Calu3 (cell line): ENCODE measurements around the gene DQX1. TPM values are rescaled to one million over a fixed set of nuclear protein-coding genes. Genes with fewer than 3 reads are reported as not detected.
A peak's percentile ranks its signal among the peaks of the same experiment; 100 is the strongest.

ENCODE experiments used
- BruUV-seq: library from RNA; stranded (reverse); fragments of 400-500 nt; replicated peaks from 2 replicates; lab custom pipeline; 2021; lab: Mats Ljungman, UMichigan
- CTCF ChIA-PET: fragments of 300-600 bp; sonication (Branson Sonifier 250); formaldehyde crosslinking; loops from one replicate; lab custom pipeline; 2022; ENCODE audit warnings: antibody characterized with exemption; lab: Charles Lee
- DNase-seq: peaks from one replicate; pipeline ENCODE4 v3.0.0; 2022
- H3K27ac Mint-ChIP-seq: one replicate; pipeline ENCODE4 v1.8.0; 2022; ENCODE audit warnings: mixed read lengths; ENCODE audit not compliant: unreplicated experiment
- H3K27me3 Mint-ChIP-seq: one replicate; pipeline ENCODE4 v1.8.0; 2022; ENCODE audit warnings: mixed read lengths; ENCODE audit not compliant: unreplicated experiment
- H3K36me3 Mint-ChIP-seq: one replicate; pipeline ENCODE4 v1.8.0; 2022; ENCODE audit warnings: mild to moderate bottlenecking, moderate library complexity, mixed read lengths; ENCODE audit not compliant: insufficient read depth, unreplicated experiment
- H3K4me1 Mint-ChIP-seq: one replicate; pipeline ENCODE4 v1.8.0; 2022; ENCODE audit warnings: mild to moderate bottlenecking, low read depth, mixed read lengths; ENCODE audit not compliant: unreplicated experiment
- H3K4me3 Mint-ChIP-seq: one replicate; pipeline ENCODE4 v1.8.0; 2022; ENCODE audit warnings: mild to moderate bottlenecking, low read depth, moderate library complexity, mixed read lengths; ENCODE audit not compliant: unreplicated experiment
- H3K9me3 Mint-ChIP-seq: one replicate; pipeline ENCODE4 v1.8.0; 2022; ENCODE audit warnings: low read depth, mixed read lengths; ENCODE audit not compliant: unreplicated experiment
- intact Hi-C: fragments of 100-400 bp; cut with micrococcal nuclease; formaldehyde crosslinking; loops from one replicate; pipeline ENCODE4 v1.10.0; 2022; ENCODE audit not compliant: unreplicated experiment
- total RNA-seq: library from RNA; stranded (reverse); gene quantifications from 2 replicates; pipeline ENCODE4 v1.2.3, GENCODE V29; 2022
- TF ChIP-seq, protein P1 (sequence below): fragments of 200-600 bp; IDR thresholded peaks from one replicate; pipeline ENCODE4 v1.8.0; 2022; ENCODE audit warnings: antibody characterized with exemption; ENCODE audit not compliant: unreplicated experiment

The DQX1 gene
- total RNA-seq, 1 experiment from 2014 or later, result 0.14 TPM

DNA sequence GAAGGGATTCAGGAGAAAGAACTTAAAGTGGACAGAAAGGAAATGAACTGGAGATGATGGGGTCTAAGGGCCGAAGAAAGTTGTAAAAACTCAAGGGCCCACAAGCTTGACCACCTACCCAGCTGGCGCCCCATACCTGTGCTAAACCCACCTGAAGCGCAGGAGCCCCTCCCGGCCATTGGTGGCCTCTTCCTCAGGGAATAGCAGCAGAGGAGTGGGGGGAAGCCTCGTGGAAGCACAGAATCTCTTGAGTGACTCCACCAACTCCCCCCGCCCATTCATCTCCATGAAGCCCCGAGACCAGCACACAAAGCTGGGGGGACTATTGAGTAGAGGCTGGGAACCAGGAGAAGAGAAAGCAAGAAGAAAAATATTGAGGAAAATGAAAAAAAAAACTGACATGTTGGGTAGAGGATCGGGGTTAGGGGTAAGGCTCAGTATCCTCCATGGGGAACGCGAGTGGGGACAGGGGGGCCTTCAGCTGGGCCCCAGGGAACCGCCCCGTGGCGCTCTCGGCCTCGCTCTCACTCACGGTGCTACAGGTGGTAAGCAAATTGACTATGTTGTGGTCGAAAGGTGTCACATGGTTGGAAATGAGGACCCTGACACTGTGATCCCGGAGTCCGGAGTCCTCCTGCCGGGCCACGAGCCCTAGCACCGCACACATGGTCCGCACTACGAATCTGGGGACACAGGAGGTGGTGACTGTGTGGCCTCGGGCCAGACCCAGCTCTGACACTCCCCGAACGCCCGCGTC is 2.7 kb upstream of the DQX1 start:
- H3K27me3 Mint-ChIP-seq, result no peaks in the 10 kb centered on the region
- H3K27ac Mint-ChIP-seq, result peak overlapping the region; percentile 93
- TF ChIP-seq, protein P1, sequence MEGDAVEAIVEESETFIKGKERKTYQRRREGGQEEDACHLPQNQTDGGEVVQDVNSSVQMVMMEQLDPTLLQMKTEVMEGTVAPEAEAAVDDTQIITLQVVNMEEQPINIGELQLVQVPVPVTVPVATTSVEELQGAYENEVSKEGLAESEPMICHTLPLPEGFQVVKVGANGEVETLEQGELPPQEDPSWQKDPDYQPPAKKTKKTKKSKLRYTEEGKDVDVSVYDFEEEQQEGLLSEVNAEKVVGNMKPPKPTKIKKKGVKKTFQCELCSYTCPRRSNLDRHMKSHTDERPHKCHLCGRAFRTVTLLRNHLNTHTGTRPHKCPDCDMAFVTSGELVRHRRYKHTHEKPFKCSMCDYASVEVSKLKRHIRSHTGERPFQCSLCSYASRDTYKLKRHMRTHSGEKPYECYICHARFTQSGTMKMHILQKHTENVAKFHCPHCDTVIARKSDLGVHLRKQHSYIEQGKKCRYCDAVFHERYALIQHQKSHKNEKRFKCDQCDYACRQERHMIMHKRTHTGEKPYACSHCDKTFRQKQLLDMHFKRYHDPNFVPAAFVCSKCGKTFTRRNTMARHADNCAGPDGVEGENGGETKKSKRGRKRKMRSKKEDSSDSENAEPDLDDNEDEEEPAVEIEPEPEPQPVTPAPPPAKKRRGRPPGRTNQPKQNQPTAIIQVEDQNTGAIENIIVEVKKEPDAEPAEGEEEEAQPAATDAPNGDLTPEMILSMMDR, result no peak
- CTCF ChIA-PET, result interaction anchor here (0.5 to 1.3 kb wide), 3 partner anchors 22 to 194 kb away, joined by 3 read pairs; no protein-coding TSS in a partner anchor
- H3K4me1 Mint-ChIP-seq, result peaks cover 28% of the 10 kb centered on the region
- H3K36me3 Mint-ChIP-seq, result peaks cover 43% of the 10 kb centered on the region
- no peaks in the 10 kb centered on the region for H3K9me3 Mint-ChIP-seq
- intact Hi-C loops, result loop anchor here (2.0 kb wide), 1 partner anchor 22 kb away; the partner anchor contains the start of gene PCGF1
- H3K4me3 Mint-ChIP-seq, result peak overlapping the region; percentile 95
- TSS peak; percentile 68 for BruUV-seq
- no peak for DNase-seq

DNA sequence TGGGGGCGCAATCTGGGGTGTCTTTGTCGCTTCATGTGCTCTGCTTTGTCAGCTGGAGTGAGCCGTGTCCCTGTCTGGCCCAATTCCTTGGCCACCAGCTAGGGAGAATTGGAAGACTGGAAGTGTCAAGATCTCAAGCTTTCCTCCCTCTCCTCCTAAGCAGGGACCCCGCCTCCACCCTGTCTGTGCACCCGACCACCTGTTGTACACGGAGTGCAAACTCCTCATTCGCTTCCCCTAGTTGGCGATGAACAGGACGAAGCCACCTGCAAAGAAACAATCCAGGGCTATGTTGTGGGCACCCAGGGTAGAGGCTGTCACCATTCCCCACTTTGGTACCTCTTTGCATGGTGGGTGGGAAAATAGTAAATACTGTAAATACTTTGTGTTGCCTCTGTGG is 1.7 kb upstream of the DQX1 start:
- Mint-ChIP-seq H3K27me3 (peaks cover under 1% of the 10 kb centered on the region), H3K4me1 (peaks cover 28% of the 10 kb centered on the region), H3K36me3 (peaks cover 41% of the 10 kb centered on the region), H3K27ac (no peak overlapping the region), H3K9me3 (no peaks in the 10 kb centered on the region), H3K4me3 (peak overlapping the region; percentile 95)
- BruUV-seq, result no TSS peak
- CTCF ChIA-PET, result no interaction called here
- TF ChIP-seq, protein P1, result no peak
- no peak for DNase-seq
- intact Hi-C loops, result loop anchor here (2.0 kb wide), 1 partner anchor 21 kb away; the partner anchor contains the start of gene PCGF1

DNA sequence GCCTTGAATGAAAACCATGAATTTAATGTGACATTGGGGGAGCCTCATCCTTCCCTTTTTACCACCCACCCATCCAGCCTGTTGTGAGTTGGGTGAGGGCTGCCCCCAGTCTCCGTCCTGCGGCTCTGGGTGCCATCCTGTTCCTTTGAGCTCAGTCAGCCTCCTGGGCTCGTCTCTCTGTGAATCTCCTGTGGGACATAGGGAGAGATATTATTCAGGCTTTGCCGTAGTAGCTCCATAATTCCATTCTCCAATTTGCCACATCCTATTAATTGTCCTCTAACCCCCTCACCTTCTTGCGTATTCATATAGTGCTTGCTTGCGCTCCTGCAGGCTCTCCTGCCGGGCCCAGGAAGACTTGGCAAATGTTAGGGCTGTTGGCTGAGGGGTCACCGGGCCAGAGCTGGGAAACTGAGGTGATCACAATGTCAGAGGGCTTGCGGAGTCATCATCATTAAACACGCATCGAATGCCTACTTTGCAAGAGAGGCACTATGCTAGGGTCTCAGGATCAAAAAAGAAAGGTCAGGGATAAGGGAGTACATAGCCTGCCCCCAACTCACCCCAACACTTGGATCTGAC is 709 bp upstream of the DQX1 start:
- no TSS peak for BruUV-seq
- H3K4me1 Mint-ChIP-seq, result peaks cover 20% of the 10 kb centered on the region
- CTCF ChIA-PET, result no interaction called here
- H3K9me3 Mint-ChIP-seq, result no peaks in the 10 kb centered on the region
- H3K27ac Mint-ChIP-seq, result no peak overlapping the region
- peaks cover 11% of the 10 kb centered on the region for H3K27me3 Mint-ChIP-seq
- H3K36me3 Mint-ChIP-seq, result peaks cover 47% of the 10 kb centered on the region
- TF ChIP-seq, protein P1, result no peak
- intact Hi-C loops, result no loop called here
- H3K4me3 Mint-ChIP-seq, result no peak overlapping the region
- no peak for DNase-seq

DNA sequence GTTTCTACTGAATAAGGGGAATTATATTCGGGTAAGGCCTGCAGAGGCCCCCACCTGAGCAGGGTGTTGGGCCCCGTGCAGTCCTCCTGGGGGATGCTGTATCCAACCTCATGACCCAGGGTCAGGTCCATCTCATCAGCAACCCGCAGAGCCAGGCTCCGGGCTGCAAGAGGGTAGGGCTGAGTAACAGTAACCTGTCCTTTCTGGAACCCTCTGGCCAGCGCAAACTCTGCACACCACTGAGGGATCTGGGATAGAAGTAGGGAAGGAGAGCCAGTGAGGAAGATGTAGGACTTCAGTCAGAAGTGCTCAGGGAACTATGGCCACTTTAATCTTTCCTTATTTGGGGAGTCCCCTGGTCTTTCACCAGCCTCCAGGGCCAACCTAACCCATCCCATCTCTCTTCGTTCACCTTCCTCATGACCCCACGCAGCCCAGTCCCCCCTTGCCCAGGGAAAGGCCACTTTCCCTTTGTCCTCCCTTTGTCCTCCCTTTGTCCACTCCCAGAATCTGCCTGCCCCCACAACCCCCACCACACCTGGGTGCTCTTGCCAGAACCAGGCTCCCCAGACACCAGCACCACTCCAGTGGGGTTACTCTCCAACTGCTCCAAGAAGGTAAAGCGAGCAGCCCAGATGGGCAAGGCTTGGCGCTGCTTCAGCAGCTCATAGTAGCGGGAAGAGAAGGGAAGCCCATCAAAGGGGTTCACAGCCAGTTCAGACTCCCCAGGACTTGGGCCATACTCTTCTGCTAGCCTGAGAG is 895 bp downstream of the DQX1 start:
- no peaks in the 10 kb centered on the region for H3K9me3 Mint-ChIP-seq
- CTCF ChIA-PET, result no interaction called here
- no TSS peak for BruUV-seq

More for the DNA sequence above, 895 bp downstream of the DQX1 start:
- no peak for DNase-seq
- Mint-ChIP-seq H3K36me3 (peaks cover 41% of the 10 kb centered on the region), H3K27me3 (peaks cover 27% of the 10 kb centered on the region), H3K27ac (no peak overlapping the region), H3K4me1 (peaks cover 11% of the 10 kb centered on the region), H3K4me3 (no peak overlapping the region)
- TF ChIP-seq, protein P1, result no peak
- intact Hi-C loops, result no loop called here
